ENCODE measurements around the gene BOD1.

- TF ChIP-seq ZNF274 (IDR thresholded peaks at IDR 0.05; ENCODE audit: low read depth, low read length): no peak
- no peak for TF ChIP-seq YY1 (IDR thresholded peaks at IDR 0.05; ENCODE audit: insufficient read depth, insufficient read length)
Observed at GRCh38 chr5:173563246-173563645, 53.2 kb downstream of the BOD1 start.
